Stimulated activated naive B cell treated with anti-CD40 and anti-IgM and Interleukin-4, amounts not matched to agents 10 μg/mL and 1 μg/mL and 100 μg/mL, for 72 hours (primary cell): ENCODE measurements around the gene RPL3.
"Not testable (repeated sequence)": the region's sequence is repeated elsewhere in the genome, so short reads cannot be mapped to it uniquely, and the experiment has no call there.

Experiments used
- ATAC-seq, 2 donors: fragments of 150-1000 bp; cut with Tn5 transposase; replicated peaks; 2 replicates each; pipeline ENCODE4 v1.10.0; 2021; ENCODE audit warnings: moderate library complexity in 1 of 2
- DNase-seq: peaks from one replicate; pipeline ENCODE4 v3.0.0; 2021
- H3K27ac Mint-ChIP-seq: one replicate; pipeline ENCODE4 v1.8.0; 2022; ENCODE audit warnings: mild to moderate bottlenecking, mixed read lengths
- H3K27me3 Mint-ChIP-seq, 2 donors: one replicate each; pipeline ENCODE4 v1.8.0; 2022; ENCODE audit warnings: mixed read lengths in 2 of 2
- H3K36me3 Mint-ChIP-seq, 2 donors: one replicate each; pipeline ENCODE4 v1.8.0; 2022; ENCODE audit warnings: mixed read lengths in 2 of 2, mild to moderate bottlenecking in 1 of 2
- H3K4me1 Mint-ChIP-seq, 2 donors: one replicate each; pipeline ENCODE4 v1.8.0; 2022; ENCODE audit warnings: mixed read lengths in 2 of 2, mild to moderate bottlenecking in 1 of 2
- H3K4me3 Mint-ChIP-seq, 2 donors: one replicate each; pipeline ENCODE4 v1.8.0; 2022; ENCODE audit warnings: mild to moderate bottlenecking in 2 of 2, mixed read lengths in 2 of 2, moderate library complexity in 1 of 2
- H3K9me3 Mint-ChIP-seq, 2 donors: one replicate each; pipeline ENCODE4 v1.8.0; 2022; ENCODE audit warnings: mixed read lengths in 2 of 2, mild to moderate bottlenecking in 1 of 2

RPL3 gene

GRCh38 chr22:39345231-39345630, 25.8 kb upstream of the RPL3 start:
- H3K36me3 Mint-ChIP-seq = no peaks in the 10 kb centered on the region
- H3K4me3 Mint-ChIP-seq = no peak overlapping the region
- H3K27me3 Mint-ChIP-seq = peaks cover 5 to 6% of the 10 kb centered on the region in 2 donors
- no peak overlapping the region for H3K27ac Mint-ChIP-seq
- no peak for DNase-seq
- no peaks in the 10 kb centered on the region for H3K9me3 Mint-ChIP-seq
- no peak for ATAC-seq
- H3K4me1 Mint-ChIP-seq = peaks cover 12 to 19% of the 10 kb centered on the region in 2 donors

- no peaks in the 10 kb centered on the region for H3K36me3 Mint-ChIP-seq
- H3K4me3 Mint-ChIP-seq = no peak overlapping the region
- H3K27me3 Mint-ChIP-seq = peaks cover 5 to 6% of the 10 kb centered on the region in 2 donors
- DNase-seq = no peak
- H3K9me3 Mint-ChIP-seq = no peaks in the 10 kb centered on the region
- no peak overlapping the region for H3K27ac Mint-ChIP-seq
- ATAC-seq = no peak
- peaks cover 7 to 12% of the 10 kb centered on the region in 2 donors for H3K4me1 Mint-ChIP-seq
These were observed 24.6 kb upstream of the RPL3 start for GRCh38 chr22:39344046-39344390.

- DNase-seq = peak; percentile 35
- no peaks in the 10 kb centered on the region for H3K36me3 Mint-ChIP-seq
- peaks cover 5 to 6% of the 10 kb centered on the region in 2 donors for H3K27me3 Mint-ChIP-seq
- no peak overlapping the region for H3K27ac Mint-ChIP-seq
- H3K4me1 Mint-ChIP-seq = peaks cover 4 to 7% of the 10 kb centered on the region in 2 donors
- H3K9me3 Mint-ChIP-seq = no peaks in the 10 kb centered on the region
- no peak overlapping the region for H3K4me3 Mint-ChIP-seq
- ATAC-seq = peak; percentile 86 to 96
These were observed 24.0 kb upstream of the RPL3 start for GRCh38 chr22:39343259-39344045.

GRCh38 chr22:39341179-39341578, 21.8 kb upstream of the RPL3 start:
- Mint-ChIP-seq H3K27ac (no peak overlapping the region), H3K27me3 (peaks cover under 1 to 6% of the 10 kb centered on the region in 2 donors), H3K36me3 (no peaks in the 10 kb centered on the region), H3K4me3 (no peak overlapping the region), H3K9me3 (no peaks in the 10 kb centered on the region), H3K4me1 (peaks cover 4 to 7% of the 10 kb centered on the region in 2 donors)
- DNase-seq = no peak
- ATAC-seq = no peak

- not testable (repeated sequence) for H3K36me3 Mint-ChIP-seq, DNase-seq, H3K4me3 Mint-ChIP-seq, ATAC-seq, H3K9me3 Mint-ChIP-seq, H3K27me3 Mint-ChIP-seq, H3K27ac Mint-ChIP-seq, H3K4me1 Mint-ChIP-seq
These were observed 20.4 kb upstream of the RPL3 start for GRCh38 chr22:39339775-39340174.

- H3K27me3 Mint-ChIP-seq = peaks cover 0 to 4% of the 10 kb centered on the region in 2 donors
- no peaks in the 10 kb centered on the region for H3K9me3 Mint-ChIP-seq
- H3K4me3 Mint-ChIP-seq = no peak overlapping the region
- H3K36me3 Mint-ChIP-seq = no peaks in the 10 kb centered on the region
- no peak for ATAC-seq
- H3K4me1 Mint-ChIP-seq = no peaks in the 10 kb centered on the region
- no peak overlapping the region for H3K27ac Mint-ChIP-seq
- no peak for DNase-seq
These were observed 17.0 kb upstream of the RPL3 start for GRCh38 chr22:39336411-39336810.

GRCh38 chr22:39332441-39333064, 13.1 kb upstream of the RPL3 start:
- ATAC-seq (no peak), DNase-seq (no peak)
- Mint-ChIP-seq H3K4me1 (no peaks in the 10 kb centered on the region), H3K4me3 (no peak overlapping the region), H3K36me3 (no peaks in the 10 kb centered on the region), H3K27me3 (no peaks in the 10 kb centered on the region), H3K27ac (no peak overlapping the region), H3K9me3 (no peaks in the 10 kb centered on the region)

- not testable (repeated sequence) for H3K4me3 Mint-ChIP-seq, ATAC-seq, H3K27ac Mint-ChIP-seq, H3K4me1 Mint-ChIP-seq, H3K9me3 Mint-ChIP-seq, H3K36me3 Mint-ChIP-seq, H3K27me3 Mint-ChIP-seq, DNase-seq
These were observed 11.1 kb upstream of the RPL3 start for GRCh38 chr22:39330553-39330952.

- Mint-ChIP-seq H3K27me3 (no peaks in the 10 kb centered on the region), H3K4me1 (no peaks in the 10 kb centered on the region), H3K36me3 (no peaks in the 10 kb centered on the region), H3K9me3 (no peaks in the 10 kb centered on the region), H3K27ac (no peak overlapping the region), H3K4me3 (no peak overlapping the region)
- ATAC-seq = no peak
- DNase-seq = no peak
These were observed 8.8 kb upstream of the RPL3 start for GRCh38 chr22:39327995-39328754.

GRCh38 chr22:39325392-39325932, 6.0 kb upstream of the RPL3 start:
- no peak for DNase-seq
- no peak overlapping the region for H3K4me3 Mint-ChIP-seq
- H3K9me3 Mint-ChIP-seq = no peaks in the 10 kb centered on the region
- no peak overlapping the region for H3K27ac Mint-ChIP-seq
- H3K36me3 Mint-ChIP-seq = no peaks in the 10 kb centered on the region
- no peaks in the 10 kb centered on the region for H3K27me3 Mint-ChIP-seq
- H3K4me1 Mint-ChIP-seq = peaks cover 3 to 4% of the 10 kb centered on the region in 2 donors
- ATAC-seq = no peak

GRCh38 chr22:39320616-39321029, 1.2 kb upstream of the RPL3 start:
- Mint-ChIP-seq H3K36me3 (peaks cover 34 to 43% of the 10 kb centered on the region in 2 donors), H3K27ac (peak overlapping the region; percentile 100), H3K4me1 (peaks cover 30 to 41% of the 10 kb centered on the region in 2 donors), H3K4me3 (peak overlapping the region; percentile 85 to 98)
- not testable (repeated sequence) for H3K27me3 Mint-ChIP-seq, H3K9me3 Mint-ChIP-seq, ATAC-seq, DNase-seq

- DNase-seq = no peak
- ATAC-seq = peak; percentile 4 to 7
- peak overlapping the region; percentile 98 to 100 for H3K4me3 Mint-ChIP-seq
- H3K27ac Mint-ChIP-seq = peak overlapping the region; percentile 100
- peaks cover 44 to 62% of the 10 kb centered on the region in 2 donors for H3K36me3 Mint-ChIP-seq
- H3K9me3 Mint-ChIP-seq = no peaks in the 10 kb centered on the region
- H3K27me3 Mint-ChIP-seq = no peaks in the 10 kb centered on the region
- peaks cover 41 to 56% of the 10 kb centered on the region in 2 donors for H3K4me1 Mint-ChIP-seq
These were observed 728 bp downstream of the RPL3 start for GRCh38 chr22:39318507-39319283.

GRCh38 chr22:39317775-39318506, 1.5 kb downstream of the RPL3 start:
- Mint-ChIP-seq H3K27ac (peak overlapping the region; percentile 100), H3K36me3 (peaks cover 51 to 70% of the 10 kb centered on the region in 2 donors), H3K4me3 (peak overlapping the region; percentile 98 to 100), H3K27me3 (no peaks in the 10 kb centered on the region), H3K9me3 (no peaks in the 10 kb centered on the region), H3K4me1 (peaks cover 46 to 64% of the 10 kb centered on the region in 2 donors)
- DNase-seq = no peak
- no peak for ATAC-seq
